Endothelial cell (in vitro differentiated cells): Measurements from ENCODE around the gene TMOD2. TPM values are rescaled to one million over a fixed set of nuclear protein-coding genes. Genes with fewer than 3 reads are reported as not detected.

Experiments used
- DNase-seq: peaks from one replicate; pipeline ENCODE4 v3.0.0; 2021; ENCODE audit warnings: low spot score
- H3K27ac Mint-ChIP-seq: one replicate; pipeline ENCODE4 v1.8.0; 2021; ENCODE audit warnings: mixed read lengths, inconsistent platforms; ENCODE audit not compliant: unreplicated experiment
- H3K27me3 Mint-ChIP-seq: one replicate; pipeline ENCODE4 v1.8.0; 2021; ENCODE audit warnings: mild to moderate bottlenecking, moderate library complexity, mixed read lengths, inconsistent platforms; ENCODE audit not compliant: unreplicated experiment
- H3K36me3 Mint-ChIP-seq: one replicate; pipeline ENCODE4 v1.8.0; 2021; ENCODE audit warnings: mild to moderate bottlenecking, low read depth, mixed read lengths, inconsistent platforms; ENCODE audit not compliant: unreplicated experiment
- H3K4me1 Mint-ChIP-seq: one replicate; pipeline ENCODE4 v1.8.0; 2021; ENCODE audit warnings: mild to moderate bottlenecking, mixed read lengths, inconsistent platforms; ENCODE audit not compliant: unreplicated experiment
- H3K4me3 Mint-ChIP-seq: one replicate; pipeline ENCODE4 v1.8.0; 2021; ENCODE audit warnings: mild to moderate bottlenecking, mixed read lengths, inconsistent platforms; ENCODE audit not compliant: unreplicated experiment
- H3K9me3 Mint-ChIP-seq: one replicate; pipeline ENCODE4 v1.8.0; 2021; ENCODE audit warnings: mixed read lengths, inconsistent platforms; ENCODE audit not compliant: unreplicated experiment
- total RNA-seq: library from RNA; stranded (reverse); fragmentation: NEBNext Ultra II Directional; extraction: Animal tissue kit (Norgen Biotek cat#: 25700); gene quantifications from one replicate; pipeline ENCODE4 v1.2.1, GENCODE V29; 2021; ENCODE audit not compliant: unreplicated experiment
- TF ChIP-seq, protein P1 (sequence below): fragments of 200-600 bp; sonication (generic); IDR thresholded peaks from one replicate; pipeline ENCODE4 v1.5.0; 2021; ENCODE audit warnings: antibody characterized with exemption; ENCODE audit not compliant: unreplicated experiment

Gene TMOD2
- total RNA-seq, 1 donor from 2014 or later = 118 TPM

DNA sequence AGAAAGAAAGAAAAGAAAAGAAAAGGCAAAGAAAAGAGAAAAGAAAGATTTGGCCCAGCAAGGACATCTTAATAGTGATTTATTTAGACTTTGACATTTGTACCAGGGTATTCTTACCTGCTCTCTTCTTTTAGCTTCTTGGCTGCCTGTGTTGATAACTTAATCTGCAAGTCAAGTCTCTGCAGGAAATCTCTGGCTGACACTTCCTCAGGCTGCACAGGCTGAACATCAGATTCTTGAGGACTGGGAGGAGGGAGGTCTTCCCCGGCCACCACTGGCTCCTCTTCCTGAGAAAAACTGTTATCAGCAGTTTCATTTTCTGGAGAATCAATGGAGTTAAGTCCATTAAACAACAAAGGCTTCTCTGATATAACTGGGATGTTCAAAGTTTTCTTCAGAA, 26.7 kb upstream of the TMOD2 start:
- H3K9me3 Mint-ChIP-seq = no peaks in the 10 kb centered on the region
- H3K4me1 Mint-ChIP-seq = peaks cover 57% of the 10 kb centered on the region
- DNase-seq = peak; percentile 36
- TF ChIP-seq, protein P1, sequence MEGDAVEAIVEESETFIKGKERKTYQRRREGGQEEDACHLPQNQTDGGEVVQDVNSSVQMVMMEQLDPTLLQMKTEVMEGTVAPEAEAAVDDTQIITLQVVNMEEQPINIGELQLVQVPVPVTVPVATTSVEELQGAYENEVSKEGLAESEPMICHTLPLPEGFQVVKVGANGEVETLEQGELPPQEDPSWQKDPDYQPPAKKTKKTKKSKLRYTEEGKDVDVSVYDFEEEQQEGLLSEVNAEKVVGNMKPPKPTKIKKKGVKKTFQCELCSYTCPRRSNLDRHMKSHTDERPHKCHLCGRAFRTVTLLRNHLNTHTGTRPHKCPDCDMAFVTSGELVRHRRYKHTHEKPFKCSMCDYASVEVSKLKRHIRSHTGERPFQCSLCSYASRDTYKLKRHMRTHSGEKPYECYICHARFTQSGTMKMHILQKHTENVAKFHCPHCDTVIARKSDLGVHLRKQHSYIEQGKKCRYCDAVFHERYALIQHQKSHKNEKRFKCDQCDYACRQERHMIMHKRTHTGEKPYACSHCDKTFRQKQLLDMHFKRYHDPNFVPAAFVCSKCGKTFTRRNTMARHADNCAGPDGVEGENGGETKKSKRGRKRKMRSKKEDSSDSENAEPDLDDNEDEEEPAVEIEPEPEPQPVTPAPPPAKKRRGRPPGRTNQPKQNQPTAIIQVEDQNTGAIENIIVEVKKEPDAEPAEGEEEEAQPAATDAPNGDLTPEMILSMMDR = no peak
- H3K4me3 Mint-ChIP-seq = peak overlapping the region; percentile 31
- H3K27me3 Mint-ChIP-seq = peaks cover 3% of the 10 kb centered on the region
- peaks cover 7% of the 10 kb centered on the region for H3K36me3 Mint-ChIP-seq
- peak overlapping the region; percentile 78 for H3K27ac Mint-ChIP-seq

DNA sequence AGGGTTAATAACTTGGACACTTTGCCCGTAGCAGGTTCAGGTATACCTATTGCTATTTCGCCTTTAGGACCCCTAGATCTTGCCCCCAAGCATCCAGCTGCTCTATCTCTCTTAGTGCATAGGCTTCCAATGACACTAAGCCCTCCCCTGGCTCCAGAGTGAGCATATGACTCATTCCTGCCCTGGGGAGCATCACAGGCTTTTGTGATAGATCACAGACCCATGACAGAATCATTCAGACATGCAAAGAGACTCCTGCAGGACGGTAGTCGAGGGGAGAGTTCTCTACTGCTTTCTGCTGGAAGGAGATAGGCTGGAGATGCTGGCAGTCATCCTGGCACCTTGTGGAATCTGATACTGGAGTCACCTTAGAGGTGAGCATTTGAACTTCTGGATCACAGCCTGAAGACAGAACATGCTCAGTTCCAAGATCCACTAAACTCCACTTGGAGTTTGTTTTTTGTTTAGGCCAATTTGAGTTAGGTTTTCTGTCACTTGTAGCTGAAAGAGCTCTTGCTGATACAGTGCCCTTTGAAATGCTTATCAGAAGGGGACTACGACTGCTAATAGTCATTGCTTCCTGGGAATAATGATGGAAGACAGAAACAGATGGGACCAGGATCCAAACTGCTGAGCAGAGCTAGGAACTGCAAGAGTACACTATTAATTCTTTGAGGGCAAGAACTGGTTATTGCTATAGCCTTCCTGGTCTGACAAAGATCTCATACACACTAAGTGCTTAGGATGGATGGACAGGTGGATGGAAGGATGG, 24.9 kb upstream of the TMOD2 start:
- TF ChIP-seq, protein P1 = no peak
- H3K27ac Mint-ChIP-seq = no peak overlapping the region
- no peak for DNase-seq

DNA sequence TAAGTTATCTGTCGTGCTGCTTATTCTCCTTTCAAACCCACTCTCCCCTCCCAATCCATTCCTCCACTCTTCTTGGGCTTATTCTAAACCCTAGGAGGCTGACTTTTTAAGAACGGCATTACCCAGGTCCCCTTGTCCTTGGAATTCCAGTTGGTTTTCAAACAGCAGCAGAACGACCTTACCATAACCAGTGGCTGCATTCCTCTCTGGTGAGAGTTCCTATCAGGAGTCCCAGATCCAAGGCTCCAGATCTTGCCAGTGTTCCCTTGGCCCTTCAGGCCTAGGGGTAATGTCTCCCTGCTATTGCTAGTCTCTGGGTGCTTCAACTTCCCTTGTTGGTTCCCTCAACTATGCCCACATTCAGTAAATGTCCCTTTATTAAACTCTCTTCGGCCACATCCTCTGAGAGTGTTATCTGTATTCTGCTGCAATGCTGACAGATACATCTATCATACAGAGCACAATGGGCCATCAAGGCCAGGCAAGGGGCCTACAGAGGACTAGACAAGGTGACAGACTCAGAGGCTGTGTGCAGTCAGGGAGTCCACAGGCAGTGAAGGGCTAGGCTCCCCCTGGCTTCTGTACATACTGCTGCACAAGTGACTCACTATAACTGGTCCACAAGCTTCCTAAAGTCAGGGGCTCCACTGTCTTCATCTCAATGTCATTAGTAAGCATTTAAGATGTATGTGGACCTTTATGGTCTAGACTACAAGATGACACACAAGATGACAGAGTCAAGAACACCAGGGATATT, 24.1 kb upstream of the TMOD2 start:
- Mint-ChIP-seq H3K9me3 (no peaks in the 10 kb centered on the region), H3K27ac (no peak overlapping the region), H3K27me3 (peaks cover 2% of the 10 kb centered on the region), H3K4me1 (peaks cover 45% of the 10 kb centered on the region), H3K36me3 (peaks cover 5% of the 10 kb centered on the region), H3K4me3 (no peak overlapping the region)
- TF ChIP-seq, protein P1 = no peak
- DNase-seq = no peak

More for the DNA sequence above, 24.9 kb upstream of the TMOD2 start:
- Mint-ChIP-seq H3K36me3 (peaks cover under 1% of the 10 kb centered on the region), H3K27me3 (peaks cover 2% of the 10 kb centered on the region), H3K4me1 (peaks cover 45% of the 10 kb centered on the region), H3K4me3 (no peak overlapping the region), H3K9me3 (no peaks in the 10 kb centered on the region)

DNA sequence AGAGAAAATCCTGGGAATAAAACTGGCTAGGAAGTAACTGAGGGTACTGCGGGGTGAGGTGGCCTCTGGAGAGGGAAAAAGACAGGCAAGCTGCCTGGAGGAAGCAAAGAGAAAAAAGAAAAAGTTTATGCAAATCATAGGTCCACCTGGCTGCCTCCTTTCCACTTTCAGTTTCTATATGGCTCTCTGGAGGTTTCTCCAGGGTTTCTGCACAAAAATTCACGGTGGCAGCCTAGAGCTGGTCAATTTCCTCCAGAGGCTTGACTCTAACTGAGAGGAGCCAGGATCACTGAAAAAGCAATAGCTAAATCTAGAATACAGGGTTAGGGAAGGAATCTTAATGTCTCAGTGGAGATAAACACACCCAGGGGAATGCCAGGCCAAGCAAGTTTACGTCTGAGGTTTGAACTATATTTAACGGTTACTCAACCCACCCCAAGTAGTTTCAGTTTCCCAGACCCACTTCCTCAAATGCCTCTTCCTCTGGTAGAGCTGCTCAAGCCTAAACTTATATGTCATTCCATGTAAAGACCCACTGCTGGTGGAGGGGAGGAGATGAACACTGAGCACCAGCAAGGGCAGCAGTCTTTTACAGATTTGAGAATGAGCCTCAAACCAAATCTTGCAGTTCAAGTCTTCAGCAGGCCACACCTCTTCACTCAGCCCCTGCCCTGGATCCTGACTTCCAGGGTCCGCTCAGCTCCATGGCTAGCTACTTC, 19.7 kb upstream of the TMOD2 start:
- DNase-seq = no peak
- Mint-ChIP-seq H3K4me3 (no peak overlapping the region), H3K27me3 (peaks cover 2% of the 10 kb centered on the region), H3K9me3 (no peaks in the 10 kb centered on the region), H3K4me1 (peaks cover 41% of the 10 kb centered on the region), H3K27ac (no peak overlapping the region), H3K36me3 (peaks cover 24% of the 10 kb centered on the region)
- TF ChIP-seq, protein P1 = no peak
